GM21367 (cell line): Measurements from ENCODE around the gene HPSE2.
"Not testable (repeated sequence)": the region's sequence is repeated elsewhere in the genome, so short reads cannot be mapped to it uniquely, and the experiment has no call there.

Experiments
- ATAC-seq: cut with Tn5 transposase; IDR thresholded peaks from one replicate; pipeline ENCODE4 v1.9.1; 2021; ENCODE audit not compliant: unreplicated experiment

Gene HPSE2

DNA sequence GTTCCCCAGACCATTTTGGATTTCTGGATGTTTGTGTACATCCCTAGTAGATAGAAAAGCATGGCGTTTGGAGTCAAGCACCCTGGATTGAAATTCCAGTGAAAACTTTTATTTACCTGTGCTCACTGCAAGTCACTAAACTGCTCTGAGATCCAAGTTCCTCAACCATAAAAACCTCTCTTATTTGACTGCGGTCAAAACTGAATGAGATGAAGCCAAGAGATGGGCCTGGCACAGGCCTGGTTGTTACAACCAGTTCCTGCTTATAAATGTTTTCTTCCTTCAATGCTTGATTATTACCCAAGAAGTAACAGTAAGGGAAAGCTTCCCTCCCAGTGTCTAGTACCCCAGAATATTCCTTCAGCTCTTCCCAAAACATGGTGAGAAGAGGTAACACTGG lies 718.0 kb downstream of the HPSE2 start:
- ATAC-seq, result no peak

GRCh38 chr10:98516352-98516751 lies 719.3 kb downstream of the HPSE2 start:
- ATAC-seq, result no peak

DNA sequence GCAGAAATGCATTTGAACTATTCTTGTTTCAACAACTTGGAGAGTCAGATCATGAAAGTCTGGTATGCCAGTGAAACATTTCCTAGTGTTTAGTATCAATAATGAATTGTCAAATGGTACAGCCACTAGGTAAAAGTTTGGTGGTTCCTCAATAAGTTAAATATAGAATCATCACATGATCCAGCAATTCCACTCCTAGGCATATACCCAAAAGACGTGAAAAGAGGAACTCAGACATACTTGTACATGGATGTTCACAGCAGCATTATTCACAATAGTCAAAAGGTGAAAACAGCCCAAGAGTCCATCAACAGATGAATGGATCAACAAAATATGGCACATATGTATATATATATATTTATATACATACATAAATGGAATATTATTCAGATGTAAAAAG lies 721.9 kb downstream of the HPSE2 start:
- ATAC-seq, result no peak

- ATAC-seq, result no peak
Measured at GRCh38 chr10:98511876-98512275, 723.8 kb downstream of the HPSE2 start.

DNA sequence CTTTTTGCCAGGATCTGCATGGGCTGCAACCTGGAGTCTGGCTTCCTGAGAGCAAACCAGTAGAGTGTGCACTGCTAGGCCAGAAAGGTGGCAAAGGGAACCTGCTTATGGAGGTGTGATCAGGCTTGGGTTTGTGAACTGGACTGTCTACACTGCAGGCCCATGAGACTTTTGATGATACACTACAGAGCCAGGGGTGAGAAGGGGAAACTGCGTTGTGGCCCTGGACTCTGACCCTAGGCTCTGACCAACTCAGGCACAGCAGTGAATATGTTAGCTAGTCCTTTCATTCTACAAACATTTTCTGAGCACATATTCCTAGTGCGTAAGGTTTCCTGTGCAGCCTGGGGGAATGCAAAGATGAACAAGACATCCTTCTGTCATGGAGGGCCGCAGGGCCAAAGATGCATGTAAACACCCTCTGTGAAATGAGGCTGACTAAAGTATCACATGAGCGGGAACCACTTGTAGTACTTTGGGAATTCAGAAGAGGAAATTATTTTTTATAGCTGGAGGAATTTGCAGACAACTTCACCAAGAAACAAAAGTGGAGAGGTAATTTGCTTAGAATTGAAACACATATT lies 725.1 kb downstream of the HPSE2 start:
- ATAC-seq, result no peak

GRCh38 chr10:98509745-98510144 lies 725.9 kb downstream of the HPSE2 start:
- ATAC-seq, result no peak

DNA sequence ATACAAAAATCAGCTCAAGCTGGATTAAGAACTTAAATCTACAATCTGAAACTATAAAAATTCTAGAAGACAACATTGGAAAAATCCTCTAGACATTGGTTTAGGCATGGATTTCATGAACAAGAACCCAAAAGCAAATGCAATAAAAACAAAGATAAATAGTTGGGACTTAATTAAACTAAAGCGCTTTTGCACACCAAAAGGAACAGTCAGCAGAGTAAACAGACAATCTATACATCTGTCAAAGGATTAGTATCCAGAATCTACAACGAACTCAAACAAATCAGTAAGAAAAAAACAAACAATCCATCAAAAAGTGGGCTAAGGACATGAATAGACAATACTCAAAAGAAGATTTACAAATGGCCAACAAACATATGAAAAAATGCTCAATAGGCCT lies 733.1 kb downstream of the HPSE2 start:
- ATAC-seq, result not testable (repeated sequence)

DNA sequence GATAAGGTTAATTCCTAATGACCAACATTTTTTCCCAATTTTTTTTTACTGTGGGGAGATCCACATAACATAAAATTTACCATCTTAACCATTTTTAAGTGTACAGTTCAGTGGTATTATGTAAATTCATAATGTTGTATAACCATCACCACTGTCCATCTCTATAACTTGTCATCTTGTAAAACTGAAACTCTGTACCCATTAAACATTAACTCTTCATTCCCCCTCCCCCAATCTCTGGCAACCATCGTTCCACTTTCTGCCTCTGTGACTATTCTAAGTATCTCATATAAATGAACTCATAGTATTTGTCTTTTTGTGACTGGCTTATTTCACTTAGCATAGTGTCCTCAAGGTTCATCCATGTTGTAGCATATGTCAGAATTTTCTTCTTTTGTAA lies 742.9 kb downstream of the HPSE2 start:
- ATAC-seq, result no peak

DNA sequence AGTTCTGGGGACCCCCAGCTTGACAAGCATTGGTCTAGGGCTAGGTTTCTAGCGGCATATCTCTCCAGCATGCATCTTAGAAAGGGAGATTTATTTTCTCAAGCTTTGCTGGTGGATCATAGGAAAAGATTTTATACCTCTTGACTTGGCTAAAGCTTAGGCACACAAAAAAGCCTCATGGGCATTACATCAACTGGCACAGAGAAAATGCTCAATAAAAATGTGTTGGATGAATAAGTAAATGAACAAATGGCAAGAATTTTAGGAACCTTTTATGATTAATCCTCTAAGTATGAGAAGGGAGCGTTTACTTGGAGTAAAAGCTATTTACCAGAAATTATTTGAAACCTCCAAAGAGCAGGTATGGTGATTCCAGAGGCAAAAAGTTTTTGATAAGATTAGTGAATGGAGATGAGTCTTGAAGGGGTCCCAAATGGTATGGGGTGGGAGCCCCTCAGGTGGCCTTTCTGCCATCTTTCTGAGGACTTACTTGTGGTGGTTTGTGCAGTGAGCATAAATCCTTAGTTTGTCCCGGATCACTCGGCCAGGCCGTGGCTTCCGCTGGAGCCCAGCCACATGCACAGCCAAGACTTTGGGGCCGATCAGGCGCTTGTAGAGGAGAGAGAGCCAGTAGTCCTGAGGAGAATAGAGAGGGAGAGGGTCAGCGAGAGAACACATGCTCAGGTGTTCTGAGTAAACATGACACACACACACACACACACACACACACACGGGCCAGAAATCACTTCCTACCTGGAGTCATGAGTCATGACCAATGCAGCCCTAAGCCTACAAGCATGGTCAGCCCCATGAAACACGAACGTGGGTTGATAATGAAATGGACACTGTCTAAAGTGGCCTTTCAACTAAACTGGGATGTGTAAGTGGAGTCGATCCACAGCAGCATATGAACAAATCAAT lies 745.8 kb downstream of the HPSE2 start:
- no peak for ATAC-seq

DNA sequence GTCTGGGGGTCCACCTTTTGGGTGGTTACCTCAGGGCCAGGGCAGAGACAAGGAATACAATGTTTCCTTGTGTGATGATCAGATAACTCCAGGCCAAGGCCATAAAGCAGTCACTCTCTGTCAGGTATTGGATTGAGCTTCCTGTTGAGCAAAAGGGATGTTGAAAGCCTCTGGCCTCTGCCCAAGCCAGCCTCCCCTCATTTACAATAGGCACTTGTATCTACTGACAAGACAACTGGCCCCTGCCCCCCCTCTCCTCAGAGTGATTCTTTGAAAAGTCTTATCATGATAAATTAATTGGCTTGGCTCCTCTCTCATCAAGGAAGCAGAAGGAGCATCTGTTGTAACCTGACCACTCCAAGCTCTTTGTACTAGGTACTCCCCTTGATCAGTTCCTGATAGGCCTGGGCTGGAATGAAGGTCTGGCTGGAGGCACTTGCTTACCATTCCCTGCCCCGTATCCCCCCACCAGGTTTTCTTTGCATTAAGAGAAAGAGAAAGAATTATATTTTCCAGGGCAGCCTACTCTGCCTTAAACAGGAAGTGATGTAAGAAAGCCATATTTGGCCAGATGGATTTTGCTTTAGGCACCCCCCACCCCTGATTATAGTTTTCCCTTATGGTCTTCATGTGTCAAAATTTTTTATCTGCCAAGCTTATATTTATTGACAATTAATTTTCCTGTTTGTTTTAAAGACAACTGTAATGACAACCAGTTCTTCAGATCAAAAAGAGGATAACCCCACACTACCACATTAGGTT lies 746.8 kb downstream of the HPSE2 start:
- ATAC-seq, result no peak

- no peak for ATAC-seq
Measured at GRCh38 chr10:98487649-98488048, 748.0 kb downstream of the HPSE2 start.

- ATAC-seq, result no peak
Measured at GRCh38 chr10:98486421-98486820, 749.2 kb downstream of the HPSE2 start.

- ATAC-seq, result no peak
Measured at GRCh38 chr10:98485959-98486358, 749.7 kb downstream of the HPSE2 start.

DNA sequence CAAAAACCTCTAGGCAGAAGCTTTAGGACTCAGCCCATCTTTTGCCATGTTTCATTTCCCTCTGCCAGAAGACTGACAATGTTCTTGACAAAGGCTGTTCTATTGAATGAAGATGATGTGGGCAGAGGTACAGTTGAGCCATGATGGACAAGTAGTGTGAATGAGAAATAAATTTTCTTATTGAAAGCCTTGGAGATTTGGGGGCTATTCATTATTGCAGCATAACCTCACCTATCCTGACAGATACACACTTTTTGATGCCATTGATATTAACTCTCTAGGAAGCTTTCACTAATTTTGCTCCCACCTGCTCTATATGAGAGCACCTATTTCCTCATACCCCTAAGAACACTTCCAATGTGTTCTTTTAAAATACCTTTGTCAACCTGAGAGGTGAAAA lies 752.0 kb downstream of the HPSE2 start:
- no peak for ATAC-seq

GRCh38 chr10:98482096-98482495 lies 753.6 kb downstream of the HPSE2 start:
- no peak for ATAC-seq

GRCh38 chr10:98481404-98481945 lies 754.2 kb downstream of the HPSE2 start:
- ATAC-seq, result no peak

GRCh38 chr10:98478430-98479222 lies 757.0 kb downstream of the HPSE2 start:
- no peak for ATAC-seq

DNA sequence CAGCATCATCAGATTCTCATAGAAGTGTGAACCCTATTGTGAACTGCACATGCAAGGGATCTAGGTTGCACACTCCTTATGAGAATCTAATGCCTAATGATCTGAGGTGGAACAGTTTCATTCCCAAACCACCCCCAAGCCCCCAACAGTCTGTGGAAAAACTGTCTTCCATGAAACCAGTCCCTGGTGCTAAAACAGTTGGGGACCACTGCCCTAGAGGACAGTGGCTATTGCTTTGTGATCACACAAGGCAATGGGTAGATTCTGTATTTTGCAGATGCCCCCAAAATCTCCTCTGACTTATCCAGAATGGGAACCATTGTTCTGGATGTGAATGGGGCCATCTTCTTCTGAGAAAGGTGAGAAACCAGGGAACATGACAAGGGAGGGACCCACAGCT lies 757.8 kb downstream of the HPSE2 start:
- ATAC-seq, result no peak

DNA sequence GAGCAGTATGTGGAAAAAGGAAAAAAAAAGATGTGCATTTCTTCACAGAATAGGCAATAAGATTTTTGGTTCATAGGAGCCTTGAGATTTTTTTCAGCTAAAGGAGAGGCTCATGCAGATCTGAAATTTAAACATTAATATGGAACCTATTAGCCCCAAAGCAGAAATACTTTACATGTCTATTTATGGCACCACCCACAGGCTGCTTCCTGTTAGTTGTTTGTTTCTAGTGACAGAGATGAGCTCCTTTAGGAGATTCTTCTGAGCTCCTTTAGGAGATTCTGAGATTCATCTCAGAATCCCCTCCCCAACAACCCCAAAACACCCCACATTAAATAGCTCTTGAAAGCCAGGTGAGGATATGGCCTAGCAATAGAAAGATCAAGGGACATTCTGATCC lies 761.0 kb downstream of the HPSE2 start:
- no peak for ATAC-seq

GRCh38 chr10:98472196-98472595 lies 763.5 kb downstream of the HPSE2 start:
- ATAC-seq, result no peak

GRCh38 chr10:98470850-98471249 lies 764.8 kb downstream of the HPSE2 start:
- no peak for ATAC-seq
